Keratinocyte (primary cell): ENCODE results near the gene FKTN. TPM values are rescaled to one million over a fixed set of nuclear protein-coding genes. Genes with fewer than 3 reads are reported as not detected.

Source experiments
- DNase-seq: peaks from one replicate; pipeline ENCODE4 v3.0.0-alpha.2; 2011; ENCODE audit warnings: low read depth, missing footprints, low spot score
- FAIRE-seq: peaks from 2 replicates; lab custom pipeline; 2011; peaks lifted over from hg19 to GRCh38; lab: Jason Lieb, UNC
- H2AFZ ChIP-seq: 2 replicates; pipeline ENCODE4 v1.6.0; 2012; ENCODE audit warnings: low read length, control low read depth, inconsistent platforms; ENCODE audit not compliant: control insufficient read depth
- H3K27ac ChIP-seq: 2 replicates; pipeline ENCODE4 v1.5.1; 2011; ENCODE audit warnings: low read length; ENCODE audit not compliant: control insufficient read depth, insufficient read depth
- H3K27me3 ChIP-seq: 3 replicates; pipeline ENCODE4 v1.6.0; 2011; ENCODE audit warnings: low read length; ENCODE audit not compliant: control insufficient read depth, insufficient read depth; ENCODE audit errors: extremely low read depth
- H3K36me3 ChIP-seq, 2 experiments: 2 replicates in 1 of 2; 3 replicates in 1 of 2; pipeline ENCODE4 v1.5.1; 2011; ENCODE audit warnings: low read length in 2 of 2, mild to moderate bottlenecking in 1 of 2; ENCODE audit not compliant: control insufficient read depth in 2 of 2, insufficient read depth in 2 of 2; ENCODE audit errors: extremely low read depth in 1 of 2
- H3K4me1 ChIP-seq: 3 replicates; pipeline ENCODE4 v1.5.1; 2011; ENCODE audit warnings: low read length; ENCODE audit not compliant: control insufficient read depth, insufficient read depth; ENCODE audit errors: extremely low read depth
- H3K4me2 ChIP-seq: 3 replicates; pipeline ENCODE4 v1.6.0; 2011; ENCODE audit warnings: low read depth, low read length; ENCODE audit not compliant: control insufficient read depth, insufficient read depth; ENCODE audit errors: extremely low read depth
- H3K4me3 ChIP-seq, 3 experiments: fragments of 200-600 bp in 1 of 3; sonication (generic) in 1 of 3; 2 replicates in 2 of 3; 3 replicates in 1 of 3; pipeline ENCODE4 v1.5.1; 2011 to 2016; ENCODE audit warnings: low read length in 3 of 3, mild to moderate bottlenecking in 3 of 3, control low read depth in 2 of 3, inconsistent platforms in 1 of 3, low read depth in 1 of 3, mixed read lengths in 1 of 3, mixed run types in 1 of 3, moderate library complexity in 1 of 3; ENCODE audit not compliant: control insufficient read depth in 2 of 3, insufficient read depth in 2 of 3; ENCODE audit errors: extremely low read depth in 1 of 3
- H3K79me2 ChIP-seq: 2 replicates; pipeline ENCODE4 v1.6.0; 2012; ENCODE audit warnings: low read length; ENCODE audit not compliant: control insufficient read depth, insufficient read depth
- H3K9ac ChIP-seq: 3 replicates; pipeline ENCODE4 v1.6.0; 2011; ENCODE audit warnings: low read length; ENCODE audit not compliant: control insufficient read depth, insufficient read depth; ENCODE audit errors: extremely low read depth
- H3K9me1 ChIP-seq: 3 replicates; pipeline ENCODE4 v1.6.0; 2011; ENCODE audit warnings: low read length; ENCODE audit not compliant: control insufficient read depth, insufficient read depth; ENCODE audit errors: extremely low read depth
- H3K9me3 ChIP-seq: 2 replicates; pipeline ENCODE4 v1.5.1; 2012; ENCODE audit warnings: low read depth, low read length; ENCODE audit not compliant: control insufficient read depth
- H4K20me1 ChIP-seq: 3 replicates; pipeline ENCODE4 v1.6.0; 2011; ENCODE audit warnings: low read length; ENCODE audit not compliant: control insufficient read depth, insufficient read depth; ENCODE audit errors: extremely low read depth
- EZH2 ChIP-seq: IDR thresholded peaks from one replicate; pipeline ENCODE4 v1.6.1; 2012; ENCODE audit warnings: inconsistent platforms, mild to moderate bottlenecking, low read length, moderate library complexity
- dilution Hi-C: fragments of 300-500 bp; cut with MboI; formaldehyde crosslinking; loops from one replicate; pipeline ENCODE4 v1.7.0; 2020; ENCODE audit warnings: low sequenced_read_pairs; ENCODE audit not compliant: extremely low pct_ligation_motif_present
- polyA plus RNA-seq, 5 experiments: library from polyadenylated mRNA; depleted of rRNA in 3 of 5; stranded (reverse) in 3 of 5; stranded (forward) in 1 of 5; unstranded in 1 of 5; fragments of >200 nt; gene quantifications; 1 replicate in 1 of 5; 2 replicates in 3 of 5; 3 replicates in 1 of 5; pipeline versions ENCODE4 v1.2.1 to v1.2.3, GENCODE V29; 2011 to 2012; ENCODE audit warnings: missing spikeins in 2 of 5, low read depth in 1 of 5, low replicate concordance in 1 of 5
- TF ChIP-seq, protein P1 (sequence below), 3 experiments: IDR thresholded peaks in 1 of 3; conservative IDR thresholded peaks in 1 of 3; optimal IDR thresholded peaks in 1 of 3; 2 replicates in 2 of 3; 3 replicates in 1 of 3; pipeline versions ENCODE3 to v1.5.1; 2011; ENCODE audit warnings: low read length in 3 of 3, mild to moderate bottlenecking in 3 of 3, moderate library complexity in 2 of 3, control low read depth in 1 of 3, inconsistent platforms in 1 of 3; ENCODE audit not compliant: insufficient read depth in 2 of 3; ENCODE audit errors: extremely low read depth in 1 of 3

FKTN gene
- polyA plus RNA-seq, 1 donor (not counting 4 experiments of a cell fraction or from before 2014, with no cell fraction given): 15.9 TPM

DNA sequence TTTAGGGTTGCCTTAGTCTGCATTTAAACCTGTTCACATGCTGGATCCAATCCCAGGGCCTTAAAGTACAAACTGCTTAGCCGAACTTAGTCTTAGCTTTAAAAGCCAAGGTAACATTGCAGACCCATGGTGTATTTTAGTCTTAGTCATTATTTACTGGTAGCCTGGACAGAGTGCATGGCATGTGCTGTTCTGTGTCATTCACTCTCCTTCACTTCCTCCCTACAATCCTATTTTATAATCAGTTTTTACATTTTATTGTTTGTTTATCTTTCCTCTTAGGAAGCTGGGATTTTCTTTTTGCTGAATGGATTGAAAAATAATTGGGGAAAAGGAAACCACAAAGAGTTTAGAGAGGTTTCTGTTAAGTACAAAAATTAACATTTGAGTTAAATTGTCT lies 74.9 kb downstream of the FKTN start:
- H3K4me3 ChIP-seq: no peak overlapping the region
- no peak overlapping the region for H3K9ac ChIP-seq
- no peak overlapping the region for H3K4me2 ChIP-seq
- FAIRE-seq: no peak
- H3K9me1 ChIP-seq: no peaks in the 10 kb centered on the region
- no peaks in the 10 kb centered on the region for H4K20me1 ChIP-seq
- no peak overlapping the region for H2AFZ ChIP-seq
- H3K4me1 ChIP-seq: no peaks in the 10 kb centered on the region
- no peak for DNase-seq
- H3K36me3 ChIP-seq: peaks cover 0 to 4% of the 10 kb centered on the region in 2 experiments
- TF ChIP-seq, protein P1, sequence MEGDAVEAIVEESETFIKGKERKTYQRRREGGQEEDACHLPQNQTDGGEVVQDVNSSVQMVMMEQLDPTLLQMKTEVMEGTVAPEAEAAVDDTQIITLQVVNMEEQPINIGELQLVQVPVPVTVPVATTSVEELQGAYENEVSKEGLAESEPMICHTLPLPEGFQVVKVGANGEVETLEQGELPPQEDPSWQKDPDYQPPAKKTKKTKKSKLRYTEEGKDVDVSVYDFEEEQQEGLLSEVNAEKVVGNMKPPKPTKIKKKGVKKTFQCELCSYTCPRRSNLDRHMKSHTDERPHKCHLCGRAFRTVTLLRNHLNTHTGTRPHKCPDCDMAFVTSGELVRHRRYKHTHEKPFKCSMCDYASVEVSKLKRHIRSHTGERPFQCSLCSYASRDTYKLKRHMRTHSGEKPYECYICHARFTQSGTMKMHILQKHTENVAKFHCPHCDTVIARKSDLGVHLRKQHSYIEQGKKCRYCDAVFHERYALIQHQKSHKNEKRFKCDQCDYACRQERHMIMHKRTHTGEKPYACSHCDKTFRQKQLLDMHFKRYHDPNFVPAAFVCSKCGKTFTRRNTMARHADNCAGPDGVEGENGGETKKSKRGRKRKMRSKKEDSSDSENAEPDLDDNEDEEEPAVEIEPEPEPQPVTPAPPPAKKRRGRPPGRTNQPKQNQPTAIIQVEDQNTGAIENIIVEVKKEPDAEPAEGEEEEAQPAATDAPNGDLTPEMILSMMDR (optimal IDR thresholded peaks at IDR 0.05 in 1 of 3, IDR thresholded peaks at IDR 0.05 in 1 of 3, conservative IDR thresholded peaks at IDR 0.05 in 1 of 3; ENCODE audit: extremely low read depth in 1 of 3, insufficient read depth in 2 of 3, low read length in 3 of 3): no peak
- no peak for TF ChIP-seq EZH2
- no peak overlapping the region for H3K27ac ChIP-seq
- H3K79me2 ChIP-seq: no peaks in the 10 kb centered on the region
- H3K9me3 ChIP-seq: no peaks in the 10 kb centered on the region
- dilution Hi-C loops: no loop called here
- no peaks in the 10 kb centered on the region for H3K27me3 ChIP-seq

DNA sequence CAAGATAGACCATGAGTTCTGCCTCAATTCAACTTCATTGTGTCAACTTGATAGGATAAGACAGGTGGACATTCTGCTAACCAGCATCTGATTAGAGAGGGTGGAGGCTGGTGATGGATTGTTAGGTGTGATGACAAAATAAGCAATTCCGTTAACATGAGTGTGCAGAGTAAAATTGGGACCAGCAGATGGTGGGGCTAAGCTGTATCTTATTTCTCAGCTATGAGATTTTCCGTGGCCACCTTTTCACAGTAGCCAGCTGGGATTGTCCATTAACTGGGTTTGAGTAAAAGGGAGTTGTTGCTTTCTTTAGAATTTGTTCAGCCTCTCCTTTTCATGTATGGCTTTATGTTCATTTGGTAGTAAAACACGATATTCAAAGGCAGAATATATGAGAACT lies 75.5 kb downstream of the FKTN start:
- H3K27me3 ChIP-seq: no peaks in the 10 kb centered on the region
- dilution Hi-C loops: no loop called here
- H4K20me1 ChIP-seq: no peaks in the 10 kb centered on the region
- FAIRE-seq (no peak), DNase-seq (no peak)
- peaks cover 0 to 6% of the 10 kb centered on the region in 2 experiments for H3K36me3 ChIP-seq
- no peaks in the 10 kb centered on the region for H3K9me1 ChIP-seq
- H3K27ac ChIP-seq: no peak overlapping the region
- no peaks in the 10 kb centered on the region for H3K79me2 ChIP-seq
- H3K4me1 ChIP-seq: no peaks in the 10 kb centered on the region
- H3K9me3 ChIP-seq: no peaks in the 10 kb centered on the region
- H3K4me3 ChIP-seq: no peak overlapping the region
- TF ChIP-seq EZH2: no peak
- TF ChIP-seq, protein P1 (optimal IDR thresholded peaks at IDR 0.05 in 1 of 3, IDR thresholded peaks at IDR 0.05 in 1 of 3, conservative IDR thresholded peaks at IDR 0.05 in 1 of 3; ENCODE audit: extremely low read depth in 1 of 3, insufficient read depth in 2 of 3, low read length in 3 of 3): no peak
- no peak overlapping the region for H3K4me2 ChIP-seq
- no peak overlapping the region for H2AFZ ChIP-seq
- H3K9ac ChIP-seq: no peak overlapping the region
